ENCODE data around the gene WWC2. TPM values are rescaled to one million over a fixed set of nuclear protein-coding genes. Genes with fewer than 3 reads are reported as not detected.

WWC2 gene
- total RNA-seq, 1 experiment from 2014 or later = 39.1 TPM

DNA sequence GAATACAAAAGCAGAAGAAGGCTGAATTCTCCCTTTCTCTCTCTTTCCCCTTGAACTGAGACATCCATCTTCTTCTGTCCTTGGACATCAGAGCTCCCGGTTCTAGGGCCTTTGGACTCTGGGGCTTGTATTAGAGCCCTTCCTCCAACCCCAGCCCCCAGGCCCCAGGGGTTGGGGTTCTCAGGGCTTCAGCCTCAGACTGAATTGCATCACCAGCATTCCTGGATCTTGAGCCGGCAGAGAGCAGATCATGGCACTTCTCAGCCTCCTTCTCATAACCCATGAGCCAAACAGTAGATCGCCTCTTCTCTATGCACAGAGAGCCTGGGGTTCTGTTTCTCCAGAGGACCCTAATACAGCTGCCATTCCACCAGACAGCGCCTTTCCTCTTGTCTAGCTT, 248.5 kb downstream of the WWC2 start:
- H4K20me1 ChIP-seq (ENCODE audit: insufficient read depth) = no peaks in the 10 kb centered on the region
- no peaks in the 10 kb centered on the region for H3K9me3 ChIP-seq (ENCODE audit: control insufficient read depth in 1 of 2, insufficient read depth in 1 of 2, low read depth in 1 of 2, low read length in 2 of 2)
- DNase-seq (ENCODE audit: low read depth, low spot score) (no peak), ATAC-seq (no peak)
- H3K27ac ChIP-seq (ENCODE audit: low read depth, low read length) = no peak overlapping the region
- no peak overlapping the region for H2AFZ ChIP-seq (ENCODE audit: low read depth, low read length, poor library complexity, severe bottlenecking)
- no peak overlapping the region for H3K9ac ChIP-seq (ENCODE audit: low read length)
- ChIA-PET RAD21 (ENCODE audit: low non-redundant PET in 1 of 2, low total read pairs in 2 of 2, uncharacterized antibody in 2 of 2, unreplicated experiment in 2 of 2) (no interaction called here), POLR2A (no interaction called here), CTCF (no interaction called here)
- H3K4me2 ChIP-seq (ENCODE audit: low read length) = no peak overlapping the region
- H3K27me3 ChIP-seq (ENCODE audit: insufficient read depth, low read length) = no peaks in the 10 kb centered on the region
- TF ChIP-seq CBX3 (IDR thresholded peaks at IDR 0.05; ENCODE audit: low read depth) (no peak), YY1 (IDR thresholded peaks at IDR 0.05; ENCODE audit: extremely low read depth, insufficient replicate concordance, low read depth, low read length) (no peak), ZNF274 (IDR thresholded peaks at IDR 0.05; ENCODE audit: low read depth, low read length) (no peak), ELF1 (IDR thresholded peaks at IDR 0.05; ENCODE audit: borderline replicate concordance, low read depth) (no peak), EGR1 (IDR thresholded peaks at IDR 0.05; ENCODE audit: low read depth) (no peak), POLR2A (IDR thresholded peaks at IDR 0.05; ENCODE audit: borderline replicate concordance, extremely low read depth, insufficient read depth, insufficient read length) (no peak), RAD21 (IDR thresholded peaks at IDR 0.05; ENCODE audit: low read depth) (no peak), SIN3A (IDR thresholded peaks at IDR 0.05; ENCODE audit: low read depth) (no peak), POLR2AphosphoS5 (IDR thresholded peaks at IDR 0.05; ENCODE audit: low read depth, low read length) (no peak), ZFX (IDR thresholded peaks at IDR 0.05) (no peak), SRF (IDR thresholded peaks at IDR 0.05; ENCODE audit: low read depth) (no peak), CEBPB (IDR thresholded peaks at IDR 0.05; ENCODE audit: low read depth) (no peak)
- TF ChIP-seq, protein P1, sequence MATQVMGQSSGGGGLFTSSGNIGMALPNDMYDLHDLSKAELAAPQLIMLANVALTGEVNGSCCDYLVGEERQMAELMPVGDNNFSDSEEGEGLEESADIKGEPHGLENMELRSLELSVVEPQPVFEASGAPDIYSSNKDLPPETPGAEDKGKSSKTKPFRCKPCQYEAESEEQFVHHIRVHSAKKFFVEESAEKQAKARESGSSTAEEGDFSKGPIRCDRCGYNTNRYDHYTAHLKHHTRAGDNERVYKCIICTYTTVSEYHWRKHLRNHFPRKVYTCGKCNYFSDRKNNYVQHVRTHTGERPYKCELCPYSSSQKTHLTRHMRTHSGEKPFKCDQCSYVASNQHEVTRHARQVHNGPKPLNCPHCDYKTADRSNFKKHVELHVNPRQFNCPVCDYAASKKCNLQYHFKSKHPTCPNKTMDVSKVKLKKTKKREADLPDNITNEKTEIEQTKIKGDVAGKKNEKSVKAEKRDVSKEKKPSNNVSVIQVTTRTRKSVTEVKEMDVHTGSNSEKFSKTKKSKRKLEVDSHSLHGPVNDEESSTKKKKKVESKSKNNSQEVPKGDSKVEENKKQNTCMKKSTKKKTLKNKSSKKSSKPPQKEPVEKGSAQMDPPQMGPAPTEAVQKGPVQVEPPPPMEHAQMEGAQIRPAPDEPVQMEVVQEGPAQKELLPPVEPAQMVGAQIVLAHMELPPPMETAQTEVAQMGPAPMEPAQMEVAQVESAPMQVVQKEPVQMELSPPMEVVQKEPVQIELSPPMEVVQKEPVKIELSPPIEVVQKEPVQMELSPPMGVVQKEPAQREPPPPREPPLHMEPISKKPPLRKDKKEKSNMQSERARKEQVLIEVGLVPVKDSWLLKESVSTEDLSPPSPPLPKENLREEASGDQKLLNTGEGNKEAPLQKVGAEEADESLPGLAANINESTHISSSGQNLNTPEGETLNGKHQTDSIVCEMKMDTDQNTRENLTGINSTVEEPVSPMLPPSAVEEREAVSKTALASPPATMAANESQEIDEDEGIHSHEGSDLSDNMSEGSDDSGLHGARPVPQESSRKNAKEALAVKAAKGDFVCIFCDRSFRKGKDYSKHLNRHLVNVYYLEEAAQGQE (IDR thresholded peaks at IDR 0.05; ENCODE audit: low read depth) = no peak
- H3K79me2 ChIP-seq (ENCODE audit: insufficient read depth, low read length) = no peaks in the 10 kb centered on the region
- H3K4me3 ChIP-seq (replicated peaks in 1 of 2; ENCODE audit: low read depth in 1 of 2, low read length in 2 of 2) = no peak overlapping the region
- intact Hi-C loops (cut with micrococcal nuclease) = no loop called here
- peaks cover 0 to 12% of the 10 kb centered on the region in 2 experiments; a peak in 1 of 4 replicates for H3K4me1 ChIP-seq (ENCODE audit: control insufficient read depth in 1 of 2, insufficient read depth in 2 of 2, low read length in 2 of 2)
- no peaks in the 10 kb centered on the region for H3K9me2 ChIP-seq (ENCODE audit: insufficient read depth)
- no peaks in the 10 kb centered on the region for H3K36me3 ChIP-seq (ENCODE audit: control insufficient read depth in 1 of 2, insufficient read depth in 2 of 2, low read length in 2 of 2)
- no TSS peak for BruUV-seq (replicated peaks)
